IMR-90 (cell line): ENCODE data around the gene NTSR2. TPM values are rescaled to one million over a fixed set of nuclear protein-coding genes. Genes with fewer than 3 reads are reported as not detected.

Experiments used
- ATAC-seq: fragments of 200-7000 bp; cut with Tn5 transposase; 2 replicates; pipeline ENCODE4 v1.9.1; 2020; ENCODE audit warnings: low read depth, mild to moderate bottlenecking, moderate library complexity
- BruUV-seq: library from RNA; stranded (reverse); fragments of 400-500 nt; replicated peaks from 2 replicates; lab custom pipeline; 2021; lab: Mats Ljungman, UMichigan
- CTCF ChIA-PET: fragments of 300-600 bp; formaldehyde crosslinking; extraction: SDS; loops from one replicate; lab custom pipeline; 2021; ENCODE audit warnings: antibody characterized with exemption; lab: Yijun Ruan, JAX
- POLR2A ChIA-PET: fragments of 300-600 bp; sonication (Branson Sonifier 250); formaldehyde crosslinking; loops from one replicate; lab custom pipeline; 2022; ENCODE audit warnings: antibody characterized with exemption; ENCODE audit not compliant: unreplicated experiment; lab: Charles Lee
- DNase-seq: peaks from one replicate; pipeline ENCODE4 v3.0.0; 2013
- H2AFZ ChIP-seq: replicated peaks from 2 replicates; pipeline ENCODE3; 2013; ENCODE audit warnings: low read length, mild to moderate bottlenecking; ENCODE audit not compliant: poor library complexity
- H2AK5ac ChIP-seq: 2 replicates; pipeline ENCODE4 v1.6.1; 2013; ENCODE audit warnings: low read depth, low read length, inconsistent platforms
- H2AK9ac ChIP-seq: replicated peaks from 2 replicates; pipeline ENCODE3; 2013; ENCODE audit warnings: mild to moderate bottlenecking, low read depth, low read length, moderate library complexity; ENCODE audit not compliant: poor library complexity
- H2BK120ac ChIP-seq: 2 replicates; pipeline ENCODE4 v1.6.1; 2013; ENCODE audit warnings: low read depth, low read length, inconsistent platforms
- H2BK15ac ChIP-seq: 3 replicates; pipeline ENCODE4 v1.6.1; 2013; ENCODE audit warnings: low read depth, low read length, inconsistent platforms
- H2BK20ac ChIP-seq: 2 replicates; pipeline ENCODE4 v1.6.1; 2013; ENCODE audit warnings: low read depth, mild to moderate bottlenecking, inconsistent platforms, low read length, moderate library complexity
- H2BK5ac ChIP-seq: 2 replicates; pipeline ENCODE4 v1.6.1; 2013; ENCODE audit warnings: mild to moderate bottlenecking, low read depth, low read length, inconsistent platforms; ENCODE audit not compliant: poor library complexity, severe bottlenecking
- H3K14ac ChIP-seq: replicated peaks from 2 replicates; pipeline ENCODE4 v1.6.1; 2013; ENCODE audit warnings: low read depth, low read length, inconsistent platforms
- H3K18ac ChIP-seq: 2 replicates; pipeline ENCODE4 v1.6.1; 2013; ENCODE audit warnings: low read depth, low read length, control low read depth
- H3K23ac ChIP-seq: 2 replicates; pipeline ENCODE4 v1.6.1; 2013; ENCODE audit warnings: low read depth, low read length, inconsistent platforms
- H3K27ac ChIP-seq: 2 replicates; pipeline ENCODE4 v1.5.1; 2013; ENCODE audit warnings: mild to moderate bottlenecking, control low read depth, low read length; ENCODE audit not compliant: insufficient read depth
- H3K27me3 ChIP-seq: 2 replicates; pipeline ENCODE4 v1.6.1; 2013; ENCODE audit warnings: low read length; ENCODE audit not compliant: control insufficient read depth, insufficient read depth
- H3K36me3 ChIP-seq: 2 replicates; pipeline ENCODE4 v1.6.1; 2013; ENCODE audit warnings: low read length, mixed read lengths; ENCODE audit not compliant: control insufficient read depth, insufficient read depth
- H3K4ac ChIP-seq: 2 replicates; pipeline ENCODE4 v1.6.1; 2013; ENCODE audit warnings: low read depth, low read length, inconsistent platforms
- H3K4me1 ChIP-seq: 2 replicates; pipeline ENCODE4 v1.6.1; 2013; ENCODE audit warnings: low read length, mixed read lengths; ENCODE audit not compliant: control insufficient read depth, insufficient read depth
- H3K4me2 ChIP-seq: 2 replicates; pipeline ENCODE4 v1.6.1; 2013; ENCODE audit warnings: low read depth, mild to moderate bottlenecking, control low read depth, low read length, moderate library complexity
- H3K4me3 ChIP-seq: 2 replicates; pipeline ENCODE4 v1.5.1; 2013; ENCODE audit warnings: low read depth, mild to moderate bottlenecking, control low read depth, low read length, moderate library complexity; ENCODE audit not compliant: insufficient read depth
- H3K56ac ChIP-seq: 2 replicates; pipeline ENCODE4 v1.6.1; 2013; ENCODE audit warnings: low read length, inconsistent platforms; ENCODE audit not compliant: insufficient read depth; ENCODE audit errors: extremely low read depth
- H3K79me1 ChIP-seq, 2 experiments: 2 replicates each; pipeline ENCODE4 v1.6.1; 2013; ENCODE audit warnings: low read length in 2 of 2, inconsistent platforms in 1 of 2, low read depth in 1 of 2
- H3K9ac ChIP-seq: 2 replicates; pipeline ENCODE4 v1.6.1; 2013; ENCODE audit warnings: low read depth, low read length, control low read depth
- H3K9me1 ChIP-seq: 2 replicates; pipeline ENCODE4 v1.6.1; 2013; ENCODE audit warnings: low read length, inconsistent platforms; ENCODE audit not compliant: insufficient read depth
- H3K9me3 ChIP-seq: 2 replicates; pipeline ENCODE4 v1.6.1; 2013; ENCODE audit warnings: low read length; ENCODE audit not compliant: control insufficient read depth, insufficient read depth
- H4K20me1 ChIP-seq: 2 replicates; pipeline ENCODE4 v1.6.1; 2013; ENCODE audit warnings: low read length, inconsistent platforms; ENCODE audit not compliant: insufficient read depth
- H4K5ac ChIP-seq: 2 replicates; pipeline ENCODE4 v1.6.1; 2013; ENCODE audit warnings: mild to moderate bottlenecking, low read depth, low read length, control low read depth
- H4K8ac ChIP-seq, 2 experiments: 2 replicates each; pipeline ENCODE4 v1.6.1; 2013; ENCODE audit warnings: low read depth in 2 of 2, low read length in 2 of 2, control low read depth in 1 of 2, inconsistent platforms in 1 of 2
- H4K91ac ChIP-seq: 2 replicates; pipeline ENCODE4 v1.6.1; 2013; ENCODE audit warnings: low read depth, low read length, inconsistent platforms; ENCODE audit not compliant: insufficient read depth
- BHLHE40 ChIP-seq: fragments of 150-350 bp; IDR thresholded peaks from 2 replicates; pipeline ENCODE4 v1.6.1; 2016; ENCODE audit warnings: mild to moderate bottlenecking, low read depth, low read length
- CEBPB ChIP-seq: IDR thresholded peaks from 2 replicates; pipeline ENCODE4 v1.6.1; 2012; ENCODE audit warnings: low read depth, low read length, improper control_type of control experiment
- CHD1 ChIP-seq: IDR thresholded peaks from 2 replicates; pipeline ENCODE4 v1.6.1; 2012; ENCODE audit warnings: low read depth, low read length, improper control_type of control experiment
- CTCF ChIP-seq: conservative IDR thresholded peaks from 2 replicates; pipeline ENCODE4 v1.5.1; 2012; ENCODE audit warnings: mild to moderate bottlenecking, low read depth, low read length, improper control_type of control experiment
- ELK1 ChIP-seq: fragments of 150-350 bp; IDR thresholded peaks from 2 replicates; pipeline ENCODE4 v1.6.1; 2016; ENCODE audit warnings: low read depth, mild to moderate bottlenecking, low read length, moderate library complexity, borderline replicate concordance
- FOS ChIP-seq: fragments of 150-350 bp; IDR thresholded peaks from 2 replicates; pipeline ENCODE4 v1.6.1; 2016; ENCODE audit warnings: low read depth, low read length
- MAFK ChIP-seq: IDR thresholded peaks from 2 replicates; pipeline ENCODE4 v1.6.1; 2012; ENCODE audit warnings: low read depth, low read length, improper control_type of control experiment
- MAZ ChIP-seq: IDR thresholded peaks from 2 replicates; pipeline ENCODE4 v1.6.1; 2012; ENCODE audit warnings: low read depth, mild to moderate bottlenecking, low read length, improper control_type of control experiment, moderate library complexity, borderline replicate concordance
- MXI1 ChIP-seq: IDR thresholded peaks from 2 replicates; pipeline ENCODE4 v1.6.1; 2012; ENCODE audit warnings: low read depth, mild to moderate bottlenecking, low read length, moderate library complexity, borderline replicate concordance
- NFE2L2 ChIP-seq: fragments of 150-350 bp; IDR thresholded peaks from 2 replicates; pipeline ENCODE4 v1.6.1; 2016; ENCODE audit warnings: low read depth, mild to moderate bottlenecking, low read length
- POLR2A ChIP-seq: IDR thresholded peaks from 2 replicates; pipeline ENCODE4 v1.6.1; 2012; ENCODE audit warnings: mild to moderate bottlenecking, low read depth, low read length
- RAD21 ChIP-seq: IDR thresholded peaks from 2 replicates; pipeline ENCODE4 v1.6.1; 2012; ENCODE audit warnings: low read length, improper control_type of control experiment
- SMC3 ChIP-seq: fragments of 150-350 bp; IDR thresholded peaks from 2 replicates; pipeline ENCODE4 v1.6.1; 2016; ENCODE audit warnings: low read depth, mild to moderate bottlenecking, antibody characterized with exemption, low read length, moderate library complexity
- WGBS, 2 experiments: methylation state at CpG; one replicate each; pipeline versions ENCODE4 v1.1.5 to v1.1.7; 2013; ENCODE audit warnings: missing lambda C conversion rate in 2 of 2; ENCODE audit not compliant: insufficient read length in 1 of 2; ENCODE audit errors: extremely low coverage in 2 of 2; 5-methylcytosine and 5-hydroxymethylcytosine counted together
- dilution Hi-C: fragments of 300-500 bp; cut with HindIII; formaldehyde crosslinking; loops from one replicate; pipeline ENCODE4 v1.14.3; 2018; ENCODE audit warnings: low sequenced_read_pairs; ENCODE audit not compliant: unreplicated experiment
- in situ Hi-C: fragments of 300-500 bp; cut with MboI; formaldehyde crosslinking; loops from 3 replicates; pipeline ENCODE4 v1.14.3; 2019; ENCODE audit warnings: low sequenced_read_pairs, inconsistent platforms, mixed read lengths
- intact Hi-C: fragments of 100-400 bp; cut with micrococcal nuclease; formaldehyde crosslinking; loops from 2 replicates; pipeline ENCODE4 v1.10.0; 2022
- polyA plus RNA-seq, 3 experiments: library from polyadenylated mRNA; depleted of rRNA; stranded (reverse); fragments of >200 nt; gene quantifications; 2 replicates each; pipeline ENCODE4 v1.2.3, GENCODE V29; 2012; ENCODE audit warnings: low replicate concordance in 1 of 3
- total RNA-seq: library from RNA; depleted of rRNA; stranded (reverse); fragments of >200 nt; gene quantifications from 2 replicates; pipeline ENCODE4 v1.2.3, GENCODE V29; 2012
- TF ChIP-seq, protein P1 (sequence below): fragments of 150-350 bp; IDR thresholded peaks from 2 replicates; pipeline ENCODE4 v1.6.1; 2017; ENCODE audit warnings: mild to moderate bottlenecking, antibody characterized with exemption, low read length, low read depth

NTSR2 gene
- total and polyA plus RNA-seq, 2 of the 4 experiments (the other 2 are of a cell fraction): not detected

GRCh38 chr2:11624893-11625292 is 45.1 kb downstream of the NTSR2 start:
- 80% methylated on average over 1 of the region's 10 CpGs; no CpG with 5 or more reads in 1 of the 2 experiments for WGBS, 2 experiments

More at GRCh38 chr2:11624893-11625292, 45.1 kb downstream of the NTSR2 start:
- no peaks in the 10 kb centered on the region for H3K9me1 ChIP-seq
- H3K27me3 ChIP-seq: peaks cover 29% of the 10 kb centered on the region
- no TSS peak for BruUV-seq
- H2BK20ac ChIP-seq: no peak overlapping the region
- H3K23ac ChIP-seq: no peak overlapping the region
- H2BK15ac ChIP-seq: no peak overlapping the region
- no peak overlapping the region for H4K8ac ChIP-seq
- no peak overlapping the region for H3K18ac ChIP-seq
- no peaks in the 10 kb centered on the region for H3K79me1 ChIP-seq
- no peak overlapping the region for H2BK120ac ChIP-seq
- no peak overlapping the region for H4K5ac ChIP-seq
- H3K4ac ChIP-seq: no peak overlapping the region
- dilution Hi-C loops: no loop called here
- ATAC-seq: no peak
- H3K9ac ChIP-seq: no peak overlapping the region
- no peak overlapping the region for H2AK5ac ChIP-seq
- no peak overlapping the region for H3K4me2 ChIP-seq
- no peak overlapping the region for H3K4me3 ChIP-seq
- no peaks in the 10 kb centered on the region for H3K4me1 ChIP-seq
- peaks cover 9% of the 10 kb centered on the region for H3K9me3 ChIP-seq
- no peaks in the 10 kb centered on the region for H4K20me1 ChIP-seq
- no peak overlapping the region for H4K91ac ChIP-seq
- no peak overlapping the region for H2AK9ac ChIP-seq
- in situ Hi-C loops: no loop called here
- H3K56ac ChIP-seq: no peak overlapping the region
- ChIA-PET POLR2A (no interaction called here), CTCF (no interaction called here)
- H3K36me3 ChIP-seq: no peaks in the 10 kb centered on the region
- H3K27ac ChIP-seq: no peak overlapping the region
- no peak overlapping the region for H2AFZ ChIP-seq
- no peak overlapping the region for H3K14ac ChIP-seq
- no peak for DNase-seq
- intact Hi-C loops: no loop called here
- H2BK5ac ChIP-seq: no peak overlapping the region
- TF ChIP-seq BHLHE40 (no peak), MAFK (no peak), ELK1 (no peak), MAZ (no peak), SMC3 (no peak), NFE2L2 (no peak), CTCF (no peak), RAD21 (no peak), MXI1 (no peak), CHD1 (no peak), FOS (no peak), POLR2A (no peak), CEBPB (no peak)
- TF ChIP-seq, protein P1, sequence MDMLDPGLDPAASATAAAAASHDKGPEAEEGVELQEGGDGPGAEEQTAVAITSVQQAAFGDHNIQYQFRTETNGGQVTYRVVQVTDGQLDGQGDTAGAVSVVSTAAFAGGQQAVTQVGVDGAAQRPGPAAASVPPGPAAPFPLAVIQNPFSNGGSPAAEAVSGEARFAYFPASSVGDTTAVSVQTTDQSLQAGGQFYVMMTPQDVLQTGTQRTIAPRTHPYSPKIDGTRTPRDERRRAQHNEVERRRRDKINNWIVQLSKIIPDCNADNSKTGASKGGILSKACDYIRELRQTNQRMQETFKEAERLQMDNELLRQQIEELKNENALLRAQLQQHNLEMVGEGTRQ: no peak
